H1 (cell line): Measurements from ENCODE around the gene WWC2.

ENCODE experiments used
- TF ChIP-seq, protein P1 (sequence below): IDR thresholded peaks from 2 replicates; pipeline ENCODE4 v1.6.1; 2012; ENCODE audit warnings: inconsistent platforms
- TF ChIP-seq, protein P2 (sequence below), 3 experiments: IDR thresholded peaks; 1 replicate in 2 of 3; 2 replicates in 1 of 3; pipeline versions ENCODE4 v1.5.1 to v1.6.1; 2011; ENCODE audit warnings: low read length in 3 of 3, mild to moderate bottlenecking in 3 of 3, inconsistent platforms in 2 of 3, low read depth in 1 of 3, moderate library complexity in 1 of 3; ENCODE audit not compliant: insufficient read depth in 1 of 3; ENCODE audit errors: control extremely low read depth in 1 of 3

DNA sequence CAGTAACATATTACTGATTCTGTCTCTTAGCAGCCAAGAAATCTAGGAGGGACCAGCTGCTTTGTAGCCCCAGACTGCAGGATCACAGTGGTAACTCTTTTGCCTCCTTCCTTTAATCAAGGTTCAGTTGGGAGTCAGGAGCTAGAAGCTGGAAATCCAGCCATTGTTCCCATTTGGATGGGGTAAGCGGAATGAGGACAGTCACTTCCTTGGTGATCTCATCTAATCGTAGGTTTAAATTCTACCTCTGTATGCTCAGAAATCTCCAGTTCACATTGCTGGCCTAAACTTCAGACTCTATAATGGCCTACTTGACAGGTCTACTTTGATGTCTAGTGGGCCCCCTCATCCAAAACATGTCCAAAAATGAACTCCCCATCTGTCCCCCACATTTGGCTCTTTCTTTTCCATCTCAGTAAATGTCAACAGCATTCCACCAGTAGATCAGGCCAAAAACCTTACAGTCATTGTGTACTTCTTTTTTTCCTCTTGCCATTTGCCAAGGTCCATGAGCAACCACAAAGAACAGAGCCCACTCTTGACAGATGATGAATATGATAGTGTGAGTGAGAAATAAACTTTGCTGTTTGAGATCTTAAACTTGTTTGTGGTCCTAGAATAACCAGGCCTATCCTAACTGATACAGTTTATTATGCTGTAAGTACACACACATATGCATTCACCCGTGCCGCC lies 40.1 kb downstream of the WWC2 start:
- TF ChIP-seq, protein P1, sequence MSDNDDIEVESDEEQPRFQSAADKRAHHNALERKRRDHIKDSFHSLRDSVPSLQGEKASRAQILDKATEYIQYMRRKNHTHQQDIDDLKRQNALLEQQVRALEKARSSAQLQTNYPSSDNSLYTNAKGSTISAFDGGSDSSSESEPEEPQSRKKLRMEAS, result no peak
- TF ChIP-seq, protein P2, sequence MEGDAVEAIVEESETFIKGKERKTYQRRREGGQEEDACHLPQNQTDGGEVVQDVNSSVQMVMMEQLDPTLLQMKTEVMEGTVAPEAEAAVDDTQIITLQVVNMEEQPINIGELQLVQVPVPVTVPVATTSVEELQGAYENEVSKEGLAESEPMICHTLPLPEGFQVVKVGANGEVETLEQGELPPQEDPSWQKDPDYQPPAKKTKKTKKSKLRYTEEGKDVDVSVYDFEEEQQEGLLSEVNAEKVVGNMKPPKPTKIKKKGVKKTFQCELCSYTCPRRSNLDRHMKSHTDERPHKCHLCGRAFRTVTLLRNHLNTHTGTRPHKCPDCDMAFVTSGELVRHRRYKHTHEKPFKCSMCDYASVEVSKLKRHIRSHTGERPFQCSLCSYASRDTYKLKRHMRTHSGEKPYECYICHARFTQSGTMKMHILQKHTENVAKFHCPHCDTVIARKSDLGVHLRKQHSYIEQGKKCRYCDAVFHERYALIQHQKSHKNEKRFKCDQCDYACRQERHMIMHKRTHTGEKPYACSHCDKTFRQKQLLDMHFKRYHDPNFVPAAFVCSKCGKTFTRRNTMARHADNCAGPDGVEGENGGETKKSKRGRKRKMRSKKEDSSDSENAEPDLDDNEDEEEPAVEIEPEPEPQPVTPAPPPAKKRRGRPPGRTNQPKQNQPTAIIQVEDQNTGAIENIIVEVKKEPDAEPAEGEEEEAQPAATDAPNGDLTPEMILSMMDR (IDR thresholded peaks at IDR 0.05; ENCODE audit: control extremely low read depth in 1 of 3, insufficient read depth in 1 of 3, low read depth in 1 of 3, low read length in 3 of 3), result no peak
